IMR-90 (cell line): ENCODE results near the gene UNKL. TPM values are rescaled to one million over a fixed set of nuclear protein-coding genes. Genes with fewer than 3 reads are reported as not detected.

Source experiments
- ATAC-seq: fragments of 200-7000 bp; cut with Tn5 transposase; 2 replicates; pipeline ENCODE4 v1.9.1; 2020; ENCODE audit warnings: low read depth, mild to moderate bottlenecking, moderate library complexity
- BruUV-seq: library from RNA; stranded (reverse); fragments of 400-500 nt; replicated peaks from 2 replicates; lab custom pipeline; 2021; lab: Mats Ljungman, UMichigan
- CTCF ChIA-PET: fragments of 300-600 bp; formaldehyde crosslinking; extraction: SDS; loops from one replicate; lab custom pipeline; 2021; ENCODE audit warnings: antibody characterized with exemption; lab: Yijun Ruan, JAX
- POLR2A ChIA-PET: fragments of 300-600 bp; sonication (Branson Sonifier 250); formaldehyde crosslinking; loops from one replicate; lab custom pipeline; 2022; ENCODE audit warnings: antibody characterized with exemption; ENCODE audit not compliant: unreplicated experiment; lab: Charles Lee
- DNase-seq: peaks from one replicate; pipeline ENCODE4 v3.0.0; 2013
- H2AFZ ChIP-seq: replicated peaks from 2 replicates; pipeline ENCODE3; 2013; ENCODE audit warnings: low read length, mild to moderate bottlenecking; ENCODE audit not compliant: poor library complexity
- H2AK5ac ChIP-seq: 2 replicates; pipeline ENCODE4 v1.6.1; 2013; ENCODE audit warnings: low read depth, low read length, inconsistent platforms
- H2AK9ac ChIP-seq: replicated peaks from 2 replicates; pipeline ENCODE3; 2013; ENCODE audit warnings: mild to moderate bottlenecking, low read depth, low read length, moderate library complexity; ENCODE audit not compliant: poor library complexity
- H2BK120ac ChIP-seq: 2 replicates; pipeline ENCODE4 v1.6.1; 2013; ENCODE audit warnings: low read depth, low read length, inconsistent platforms
- H2BK15ac ChIP-seq: 3 replicates; pipeline ENCODE4 v1.6.1; 2013; ENCODE audit warnings: low read depth, low read length, inconsistent platforms
- H2BK20ac ChIP-seq: 2 replicates; pipeline ENCODE4 v1.6.1; 2013; ENCODE audit warnings: low read depth, mild to moderate bottlenecking, inconsistent platforms, low read length, moderate library complexity
- H2BK5ac ChIP-seq: 2 replicates; pipeline ENCODE4 v1.6.1; 2013; ENCODE audit warnings: mild to moderate bottlenecking, low read depth, low read length, inconsistent platforms; ENCODE audit not compliant: poor library complexity, severe bottlenecking
- H3K14ac ChIP-seq: replicated peaks from 2 replicates; pipeline ENCODE4 v1.6.1; 2013; ENCODE audit warnings: low read depth, low read length, inconsistent platforms
- H3K18ac ChIP-seq: 2 replicates; pipeline ENCODE4 v1.6.1; 2013; ENCODE audit warnings: low read depth, low read length, control low read depth
- H3K23ac ChIP-seq: 2 replicates; pipeline ENCODE4 v1.6.1; 2013; ENCODE audit warnings: low read depth, low read length, inconsistent platforms
- H3K27ac ChIP-seq: 2 replicates; pipeline ENCODE4 v1.5.1; 2013; ENCODE audit warnings: mild to moderate bottlenecking, control low read depth, low read length; ENCODE audit not compliant: insufficient read depth
- H3K27me3 ChIP-seq: 2 replicates; pipeline ENCODE4 v1.6.1; 2013; ENCODE audit warnings: low read length; ENCODE audit not compliant: control insufficient read depth, insufficient read depth
- H3K36me3 ChIP-seq: 2 replicates; pipeline ENCODE4 v1.6.1; 2013; ENCODE audit warnings: low read length, mixed read lengths; ENCODE audit not compliant: control insufficient read depth, insufficient read depth
- H3K4ac ChIP-seq: 2 replicates; pipeline ENCODE4 v1.6.1; 2013; ENCODE audit warnings: low read depth, low read length, inconsistent platforms
- H3K4me1 ChIP-seq: 2 replicates; pipeline ENCODE4 v1.6.1; 2013; ENCODE audit warnings: low read length, mixed read lengths; ENCODE audit not compliant: control insufficient read depth, insufficient read depth
- H3K4me2 ChIP-seq: 2 replicates; pipeline ENCODE4 v1.6.1; 2013; ENCODE audit warnings: low read depth, mild to moderate bottlenecking, control low read depth, low read length, moderate library complexity
- H3K4me3 ChIP-seq: 2 replicates; pipeline ENCODE4 v1.5.1; 2013; ENCODE audit warnings: low read depth, mild to moderate bottlenecking, control low read depth, low read length, moderate library complexity; ENCODE audit not compliant: insufficient read depth
- H3K56ac ChIP-seq: 2 replicates; pipeline ENCODE4 v1.6.1; 2013; ENCODE audit warnings: low read length, inconsistent platforms; ENCODE audit not compliant: insufficient read depth; ENCODE audit errors: extremely low read depth
- H3K79me1 ChIP-seq, 2 experiments: 2 replicates each; pipeline ENCODE4 v1.6.1; 2013; ENCODE audit warnings: low read length in 2 of 2, inconsistent platforms in 1 of 2, low read depth in 1 of 2
- H3K9ac ChIP-seq: 2 replicates; pipeline ENCODE4 v1.6.1; 2013; ENCODE audit warnings: low read depth, low read length, control low read depth
- H3K9me1 ChIP-seq: 2 replicates; pipeline ENCODE4 v1.6.1; 2013; ENCODE audit warnings: low read length, inconsistent platforms; ENCODE audit not compliant: insufficient read depth
- H3K9me3 ChIP-seq: 2 replicates; pipeline ENCODE4 v1.6.1; 2013; ENCODE audit warnings: low read length; ENCODE audit not compliant: control insufficient read depth, insufficient read depth
- H4K20me1 ChIP-seq: 2 replicates; pipeline ENCODE4 v1.6.1; 2013; ENCODE audit warnings: low read length, inconsistent platforms; ENCODE audit not compliant: insufficient read depth
- H4K5ac ChIP-seq: 2 replicates; pipeline ENCODE4 v1.6.1; 2013; ENCODE audit warnings: mild to moderate bottlenecking, low read depth, low read length, control low read depth
- H4K8ac ChIP-seq, 2 experiments: 2 replicates each; pipeline ENCODE4 v1.6.1; 2013; ENCODE audit warnings: low read depth in 2 of 2, low read length in 2 of 2, control low read depth in 1 of 2, inconsistent platforms in 1 of 2
- H4K91ac ChIP-seq: 2 replicates; pipeline ENCODE4 v1.6.1; 2013; ENCODE audit warnings: low read depth, low read length, inconsistent platforms; ENCODE audit not compliant: insufficient read depth
- CEBPB ChIP-seq: IDR thresholded peaks from 2 replicates; pipeline ENCODE4 v1.6.1; 2012; ENCODE audit warnings: low read depth, low read length, improper control_type of control experiment
- NFE2L2 ChIP-seq: fragments of 150-350 bp; IDR thresholded peaks from 2 replicates; pipeline ENCODE4 v1.6.1; 2016; ENCODE audit warnings: low read depth, mild to moderate bottlenecking, low read length
- USF2 ChIP-seq: fragments of 150-350 bp; IDR thresholded peaks from 2 replicates; pipeline ENCODE4 v1.6.1; 2017; ENCODE audit warnings: mild to moderate bottlenecking, antibody characterized with exemption, low read length, low read depth
- WGBS, 2 experiments: methylation state at CpG; one replicate each; pipeline versions ENCODE4 v1.1.5 to v1.1.7; 2013; ENCODE audit warnings: missing lambda C conversion rate in 2 of 2; ENCODE audit not compliant: insufficient read length in 1 of 2; ENCODE audit errors: extremely low coverage in 2 of 2; 5-methylcytosine and 5-hydroxymethylcytosine counted together
- dilution Hi-C: fragments of 300-500 bp; cut with HindIII; formaldehyde crosslinking; loops from one replicate; pipeline ENCODE4 v1.14.3; 2018; ENCODE audit warnings: low sequenced_read_pairs; ENCODE audit not compliant: unreplicated experiment
- in situ Hi-C: fragments of 300-500 bp; cut with MboI; formaldehyde crosslinking; loops from 3 replicates; pipeline ENCODE4 v1.14.3; 2019; ENCODE audit warnings: low sequenced_read_pairs, inconsistent platforms, mixed read lengths
- intact Hi-C: fragments of 100-400 bp; cut with micrococcal nuclease; formaldehyde crosslinking; loops from 2 replicates; pipeline ENCODE4 v1.10.0; 2022
- polyA plus RNA-seq, 3 experiments: library from polyadenylated mRNA; depleted of rRNA; stranded (reverse); fragments of >200 nt; gene quantifications; 2 replicates each; pipeline ENCODE4 v1.2.3, GENCODE V29; 2012; ENCODE audit warnings: low replicate concordance in 1 of 3
- total RNA-seq: library from RNA; depleted of rRNA; stranded (reverse); fragments of >200 nt; gene quantifications from 2 replicates; pipeline ENCODE4 v1.2.3, GENCODE V29; 2012

UNKL gene
- total and polyA plus RNA-seq, 2 of the 4 experiments (the other 2 are of a cell fraction): 4.1 to 13.3 TPM

GRCh38 chr16:1345651-1346421 lies 68.7 kb downstream of the UNKL start:
- no peak overlapping the region for H3K23ac ChIP-seq

More at GRCh38 chr16:1345651-1346421, 68.7 kb downstream of the UNKL start:
- dilution Hi-C loops: no loop called here
- Histone ChIP-seq H3K27me3 (no peaks in the 10 kb centered on the region), H3K14ac (no peak overlapping the region), H3K18ac (no peak overlapping the region), H2BK5ac (no peak overlapping the region), H3K79me1 (peaks cover 5 to 17% of the 10 kb centered on the region in 2 experiments; a peak in 3 of 4 replicates), H3K9me3 (no peaks in the 10 kb centered on the region), H3K4me3 (no peak overlapping the region), H2AK9ac (no peak overlapping the region), H4K91ac (no peak overlapping the region), H3K4me1 (peaks cover 6% of the 10 kb centered on the region; the same call in 1 of the 2 replicates), H3K4ac (no peak overlapping the region), H3K9me1 (no peaks in the 10 kb centered on the region), H3K9ac (no peak overlapping the region), H2BK20ac (no peak overlapping the region), H2BK15ac (no peak overlapping the region), H4K5ac (no peak overlapping the region), H4K20me1 (peaks cover 4% of the 10 kb centered on the region; the same call in 1 of the 2 replicates), H2AK5ac (no peak overlapping the region), H3K27ac (no peak overlapping the region), H3K36me3 (peaks cover 25% of the 10 kb centered on the region), H2BK120ac (no peak overlapping the region), H3K4me2 (no peak overlapping the region), H4K8ac (no peak overlapping the region), H3K56ac (no peak overlapping the region), H2AFZ (no peak overlapping the region)
- ChIA-PET POLR2A (interaction anchor here (0.6 kb wide), 1 partner anchor 292 kb away, joined by 3 read pairs; no protein-coding TSS in a partner anchor), CTCF (no interaction called here)
- ATAC-seq (no peak), DNase-seq (no peak)
- intact Hi-C loops: no loop called here
- BruUV-seq: no TSS peak
- in situ Hi-C loops: no loop called here
- TF ChIP-seq USF2: no peak
- no peak for TF ChIP-seq CEBPB
- no peak for TF ChIP-seq NFE2L2
- WGBS, 2 experiments: 88% methylated on average over 9 of the region's 31 CpGs; no CpG with 5 or more reads in 1 of the 2 experiments
